HCT116 (cell line): Measurements from ENCODE around the gene SEMA3F. TPM values are rescaled to one million over a fixed set of nuclear protein-coding genes. Genes with fewer than 3 reads are reported as not detected.

Experiments used
- ATAC-seq: fragments of 200-7000 bp; cut with Tn5 transposase; 2 replicates; pipeline ENCODE4 v1.9.1; 2020; ENCODE audit warnings: mild to moderate bottlenecking, moderate library complexity
- BruUV-seq: library from RNA; stranded (reverse); fragments of 400-500 nt; replicated peaks from 2 replicates; lab custom pipeline; 2021; lab: Mats Ljungman, UMichigan
- CTCF ChIA-PET: fragments of 300-600 bp; sonication (Branson Sonifier 250); formaldehyde crosslinking; loops from one replicate; lab custom pipeline; 2021; ENCODE audit warnings: antibody characterized with exemption; lab: Charles Lee
- POLR2A ChIA-PET: fragments of 300-600, 350-600 bp; sonication (Branson Sonifier 250); formaldehyde crosslinking; loops from one replicate; lab custom pipeline; 2021; ENCODE audit warnings: antibody characterized with exemption; lab: Charles Lee
- RAD21 ChIA-PET, 2 experiments: fragments of 300-600 bp; sonication (Branson Sonifier 250); formaldehyde crosslinking; loops; one replicate each; lab custom pipeline; 2023; ENCODE audit warnings: low total read pairs in 2 of 2; ENCODE audit not compliant: uncharacterized antibody in 2 of 2, unreplicated experiment in 2 of 2, low non-redundant PET in 1 of 2; lab: Charles Lee
- DNase-seq: peaks from one replicate; pipeline ENCODE4 v3.0.0-alpha.2; 2010; ENCODE audit warnings: low read depth, low spot score
- H2AFZ ChIP-seq: fragments of 200-600 bp; shearing (Covaris generic), sonication (generic); 2 replicates; pipeline ENCODE4 v1.6.1; 2017; ENCODE audit warnings: low read depth, mixed run types, mixed read lengths, antibody characterized with exemption, low read length; ENCODE audit not compliant: poor library complexity, severe bottlenecking
- H3K27ac ChIP-seq: 2 replicates; pipeline ENCODE4 v1.5.1; 2012; ENCODE audit warnings: low read depth, low read length
- H3K27me3 ChIP-seq: fragments of 200-600 bp; sonication (generic); 2 replicates; pipeline ENCODE4 v1.6.1; 2016; ENCODE audit warnings: mixed run types, low read length, mixed read lengths; ENCODE audit not compliant: insufficient read depth
- H3K36me3 ChIP-seq, 2 experiments: fragments of 200-500 bp in 1 of 2; fragments of 200-600 bp in 1 of 2; sonication (Bioruptor generic) in 1 of 2; sonication (generic) in 1 of 2; 2 replicates each; pipeline versions ENCODE4 v1.5.1 to v1.6.1; 2014 to 2016; ENCODE audit warnings: low read length in 2 of 2, inconsistent platforms in 1 of 2, mixed read lengths in 1 of 2, mixed run types in 1 of 2; ENCODE audit not compliant: insufficient read depth in 2 of 2, control insufficient read depth in 1 of 2
- H3K4me1 ChIP-seq, 2 experiments: fragments of 200-600 bp in 1 of 2; sonication (generic) in 1 of 2; 2 replicates each; pipeline versions ENCODE4 v1.5.1 to v1.6.1; 2012 to 2017; ENCODE audit warnings: low read length in 2 of 2, inconsistent platforms in 1 of 2, mild to moderate bottlenecking in 1 of 2, mixed read lengths in 1 of 2, mixed run types in 1 of 2, moderate library complexity in 1 of 2; ENCODE audit not compliant: insufficient read depth in 2 of 2, control insufficient read depth in 1 of 2
- H3K4me2 ChIP-seq: fragments of 200-600 bp; sonication (generic); 2 replicates; pipeline ENCODE4 v1.6.1; 2017; ENCODE audit warnings: mixed run types, low read length, mixed read lengths
- H3K4me3 ChIP-seq, 2 experiments: fragments of 200-600 bp in 1 of 2; sonication (generic) in 1 of 2; replicated peaks in 1 of 2; 2 replicates each; pipeline ENCODE4 v1.5.1; 2011 to 2016; ENCODE audit warnings: low read length in 2 of 2, control low read depth in 1 of 2, low read depth in 1 of 2, mild to moderate bottlenecking in 1 of 2, mixed read lengths in 1 of 2, mixed run types in 1 of 2
- H3K79me2 ChIP-seq: fragments of 200-600 bp; sonication (generic); 2 replicates; pipeline ENCODE4 v1.6.1; 2017; ENCODE audit warnings: mild to moderate bottlenecking, mixed run types, low read length, moderate library complexity, mixed read lengths; ENCODE audit not compliant: insufficient read depth
- H3K9ac ChIP-seq: fragments of 200-600 bp; sonication (generic); 2 replicates; pipeline ENCODE4 v1.6.1; 2016; ENCODE audit warnings: low read length, mixed read lengths
- H3K9me2 ChIP-seq: fragments of 200-600 bp; sonication (generic), shearing (Covaris generic); 2 replicates; pipeline ENCODE4 v1.6.1; 2017; ENCODE audit warnings: mixed run types, mild to moderate bottlenecking, moderate library complexity; ENCODE audit not compliant: insufficient read depth
- H3K9me3 ChIP-seq, 2 experiments: fragments of 200-500 bp in 1 of 2; fragments of 200-600 bp in 1 of 2; sonication (Bioruptor generic) in 1 of 2; sonication (generic) in 1 of 2; 2 replicates each; pipeline ENCODE4 v1.6.1; 2014 to 2017; ENCODE audit warnings: low read length in 2 of 2, mixed read lengths in 2 of 2, inconsistent platforms in 1 of 2, low read depth in 1 of 2, mild to moderate bottlenecking in 1 of 2, mixed run types in 1 of 2, moderate library complexity in 1 of 2; ENCODE audit not compliant: control insufficient read depth in 1 of 2, insufficient read depth in 1 of 2
- H4K20me1 ChIP-seq: fragments of 200-600 bp; sonication (generic), shearing (Covaris generic); 2 replicates; pipeline ENCODE4 v1.6.1; 2017; ENCODE audit warnings: mixed run types, mild to moderate bottlenecking, moderate library complexity; ENCODE audit not compliant: insufficient read depth
- CBX3 ChIP-seq: IDR thresholded peaks from 2 replicates; pipeline ENCODE4 v1.6.1; 2012; ENCODE audit warnings: low read depth
- CEBPB ChIP-seq: IDR thresholded peaks from 2 replicates; pipeline ENCODE4 v1.6.1; 2012; ENCODE audit warnings: low read depth
- EGR1 ChIP-seq: IDR thresholded peaks from 2 replicates; pipeline ENCODE4 v1.6.1; 2012; ENCODE audit warnings: low read depth
- JUND ChIP-seq: IDR thresholded peaks from 2 replicates; pipeline ENCODE4 v1.6.1; 2012
- POLR2AphosphoS5 ChIP-seq: IDR thresholded peaks from 2 replicates; pipeline ENCODE4 v1.6.1; 2011; ENCODE audit warnings: mild to moderate bottlenecking, low read depth, low read length, moderate library complexity
- RAD21 ChIP-seq: IDR thresholded peaks from 2 replicates; pipeline ENCODE4 v1.6.1; 2012; ENCODE audit warnings: low read depth, mild to moderate bottlenecking
- SIN3A ChIP-seq: IDR thresholded peaks from 2 replicates; pipeline ENCODE4 v1.6.1; 2012; ENCODE audit warnings: low read depth
- SP1 ChIP-seq: IDR thresholded peaks from 2 replicates; pipeline ENCODE4 v1.6.1; 2012; ENCODE audit warnings: low read depth
- SRF ChIP-seq: IDR thresholded peaks from 2 replicates; pipeline ENCODE4 v1.6.1; 2012; ENCODE audit warnings: low read depth
- TCF7L2 ChIP-seq: IDR thresholded peaks from 2 replicates; pipeline ENCODE4 v1.7.0; 2011; ENCODE audit warnings: borderline replicate concordance, inconsistent platforms; ENCODE audit not compliant: insufficient read depth, insufficient read length; ENCODE audit errors: extremely low read depth
- ZFX ChIP-seq: fragments of 450-650 bp; IDR thresholded peaks from 2 replicates; pipeline ENCODE4 v1.6.1; 2017
- ZNF274 ChIP-seq: fragments of 200-500 bp; sonication (Bioruptor generic); IDR thresholded peaks from 2 replicates; pipeline ENCODE4 v1.6.1; 2014; ENCODE audit warnings: mild to moderate bottlenecking, low read depth, low read length, inconsistent platforms
- intact Hi-C: fragments of 100-400 bp; cut with micrococcal nuclease; formaldehyde crosslinking; loops from 2 replicates; pipeline ENCODE4 v1.10.0; 2022
- total RNA-seq: library from RNA; stranded (reverse); gene quantifications from one replicate; pipeline ENCODE4 v1.2.1, GENCODE V29; 2021; ENCODE audit not compliant: unreplicated experiment
- TF ChIP-seq, protein P1 (sequence below), 3 experiments: fragments of 200-600 bp in 1 of 3; sonication (generic) in 1 of 3; IDR thresholded peaks in 2 of 3; conservative IDR thresholded peaks in 1 of 3; 2 replicates each; pipeline ENCODE4 v1.5.1; 2012 to 2017; ENCODE audit warnings: low read depth in 2 of 3, low read length in 2 of 3, antibody characterized with exemption in 1 of 3, borderline replicate concordance in 1 of 3, control low read depth in 1 of 3, mild to moderate bottlenecking in 1 of 3, mixed read lengths in 1 of 3, mixed run types in 1 of 3, moderate library complexity in 1 of 3; ENCODE audit not compliant: insufficient read depth in 1 of 3
- TF ChIP-seq, protein P2 (sequence below): IDR thresholded peaks from 2 replicates; pipeline ENCODE4 v1.6.1; 2012

The SEMA3F gene
- total RNA-seq, 1 experiment from 2014 or later = 15.7 TPM

GRCh38 chr3:50158530-50159146 is 3.5 kb downstream of the SEMA3F start:
- H3K4me3 ChIP-seq = no peak overlapping the region
- H3K9me3 ChIP-seq = no peaks in the 10 kb centered on the region
- no peak overlapping the region for H3K27ac ChIP-seq
- no peaks in the 10 kb centered on the region for H4K20me1 ChIP-seq
- DNase-seq (no peak), ATAC-seq (no peak)
- H2AFZ ChIP-seq = no peak overlapping the region
- H3K36me3 ChIP-seq = no peaks in the 10 kb centered on the region; a peak in 1 of 4 replicates
- no TSS peak for BruUV-seq
- intact Hi-C loops = no loop called here
- no peak overlapping the region for H3K4me2 ChIP-seq
- H3K9me2 ChIP-seq = no peaks in the 10 kb centered on the region
- RAD21 ChIA-PET = no interaction called here
- TF ChIP-seq, protein P1, sequence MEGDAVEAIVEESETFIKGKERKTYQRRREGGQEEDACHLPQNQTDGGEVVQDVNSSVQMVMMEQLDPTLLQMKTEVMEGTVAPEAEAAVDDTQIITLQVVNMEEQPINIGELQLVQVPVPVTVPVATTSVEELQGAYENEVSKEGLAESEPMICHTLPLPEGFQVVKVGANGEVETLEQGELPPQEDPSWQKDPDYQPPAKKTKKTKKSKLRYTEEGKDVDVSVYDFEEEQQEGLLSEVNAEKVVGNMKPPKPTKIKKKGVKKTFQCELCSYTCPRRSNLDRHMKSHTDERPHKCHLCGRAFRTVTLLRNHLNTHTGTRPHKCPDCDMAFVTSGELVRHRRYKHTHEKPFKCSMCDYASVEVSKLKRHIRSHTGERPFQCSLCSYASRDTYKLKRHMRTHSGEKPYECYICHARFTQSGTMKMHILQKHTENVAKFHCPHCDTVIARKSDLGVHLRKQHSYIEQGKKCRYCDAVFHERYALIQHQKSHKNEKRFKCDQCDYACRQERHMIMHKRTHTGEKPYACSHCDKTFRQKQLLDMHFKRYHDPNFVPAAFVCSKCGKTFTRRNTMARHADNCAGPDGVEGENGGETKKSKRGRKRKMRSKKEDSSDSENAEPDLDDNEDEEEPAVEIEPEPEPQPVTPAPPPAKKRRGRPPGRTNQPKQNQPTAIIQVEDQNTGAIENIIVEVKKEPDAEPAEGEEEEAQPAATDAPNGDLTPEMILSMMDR (IDR thresholded peaks at IDR 0.05 in 2 of 3, conservative IDR thresholded peaks at IDR 0.05 in 1 of 3; ENCODE audit: borderline replicate concordance in 1 of 3, insufficient read depth in 1 of 3, low read depth in 2 of 3, low read length in 2 of 3) = 0 out of 6 replicates have a peak, but pooled peaks of 1 of the 3 experiments have one; percentile 7
- TF ChIP-seq JUND = no peak
- TF ChIP-seq CEBPB = no peak
- no peak for TF ChIP-seq ZNF274
- no peak for TF ChIP-seq ZFX
- TF ChIP-seq SRF = no peak
- TF ChIP-seq, protein P2, sequence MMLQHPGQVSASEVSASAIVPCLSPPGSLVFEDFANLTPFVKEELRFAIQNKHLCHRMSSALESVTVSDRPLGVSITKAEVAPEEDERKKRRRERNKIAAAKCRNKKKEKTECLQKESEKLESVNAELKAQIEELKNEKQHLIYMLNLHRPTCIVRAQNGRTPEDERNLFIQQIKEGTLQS = no peak
- no peaks in the 10 kb centered on the region for H3K79me2 ChIP-seq
- no peak overlapping the region for H3K9ac ChIP-seq
- CTCF ChIA-PET = no interaction called here
- peaks cover 14 to 55% of the 10 kb centered on the region in 2 experiments for H3K4me1 ChIP-seq
- POLR2A ChIA-PET = no interaction called here
- H3K27me3 ChIP-seq = no peaks in the 10 kb centered on the region

GRCh38 chr3:50160561-50160983 is 5.4 kb downstream of the SEMA3F start:
- H3K4me2 ChIP-seq = peak overlapping the region; percentile 42
- peaks cover 14 to 46% of the 10 kb centered on the region in 2 experiments for H3K4me1 ChIP-seq
- DNase-seq (no peak), ATAC-seq (no peak)
- no peaks in the 10 kb centered on the region for H3K9me3 ChIP-seq
- H3K9me2 ChIP-seq = no peaks in the 10 kb centered on the region
- TF ChIP-seq SRF (no peak), ZFX (no peak), POLR2AphosphoS5 (no peak), SIN3A (no peak), JUND (no peak), RAD21 (no peak), EGR1 (no peak), TCF7L2 (no peak), CBX3 (no peak), SP1 (no peak), ZNF274 (no peak)
- TF ChIP-seq, protein P1 (IDR thresholded peaks at IDR 0.05 in 2 of 3, conservative IDR thresholded peaks at IDR 0.05 in 1 of 3; ENCODE audit: borderline replicate concordance in 1 of 3, insufficient read depth in 1 of 3, low read depth in 2 of 3, low read length in 2 of 3) = no peak
- TF ChIP-seq, protein P2 = no peak
- no peaks in the 10 kb centered on the region for H4K20me1 ChIP-seq
- no TSS peak for BruUV-seq
- intact Hi-C loops = no loop called here
- H3K4me3 ChIP-seq = no peak overlapping the region
- H3K36me3 ChIP-seq = no peaks in the 10 kb centered on the region; a peak in 1 of 4 replicates
- no peak overlapping the region for H2AFZ ChIP-seq
- H3K27ac ChIP-seq = no peak overlapping the region
- no peak overlapping the region for H3K9ac ChIP-seq
- no peaks in the 10 kb centered on the region for H3K79me2 ChIP-seq
- ChIA-PET RAD21 (no interaction called here), CTCF (no interaction called here), POLR2A (no interaction called here)
- H3K27me3 ChIP-seq = no peaks in the 10 kb centered on the region
